ENCODE data around the gene PPP1R15A. TPM values are rescaled to one million over a fixed set of nuclear protein-coding genes. Genes with fewer than 3 reads are reported as not detected.

Gene PPP1R15A
- total RNA-seq, 6 experiments from 2014 or later: 70.2 to 97.3 (median 89.6) TPM

- Mint-ChIP-seq H3K36me3 (ENCODE audit: low read depth) (peaks cover 6% of the 10 kb centered on the region), H3K27ac (no peak overlapping the region), H3K4me3 (no peak overlapping the region), H3K9me3 (no peaks in the 10 kb centered on the region), H3K4me1 (ENCODE audit: low read depth) (peaks cover 6% of the 10 kb centered on the region; the same call in 1 of the 2 replicates), H3K27me3 (ENCODE audit: insufficient read depth) (no peaks in the 10 kb centered on the region; the same call in 1 of the 2 replicates)
- DNase-seq: no peak
- TF ChIP-seq CTCF (IDR thresholded peaks at IDR 0.05): no peak
Observed at GRCh38 chr19:48858984-48859710, 13.1 kb upstream of the PPP1R15A start.

GRCh38 chr19:48859711-48860572 is 12.3 kb upstream of the PPP1R15A start:
- no peaks in the 10 kb centered on the region for H3K9me3 Mint-ChIP-seq
- H3K36me3 Mint-ChIP-seq (ENCODE audit: low read depth): peaks cover 13% of the 10 kb centered on the region
- no peaks in the 10 kb centered on the region; the same call in 1 of the 2 replicates for H3K27me3 Mint-ChIP-seq (ENCODE audit: insufficient read depth)
- H3K4me3 Mint-ChIP-seq: no peak overlapping the region
- H3K4me1 Mint-ChIP-seq (ENCODE audit: low read depth): peaks cover 6% of the 10 kb centered on the region; the same call in 1 of the 2 replicates
- TF ChIP-seq CTCF (IDR thresholded peaks at IDR 0.05): no peak
- no peak overlapping the region for H3K27ac Mint-ChIP-seq
- no peak for DNase-seq

- Mint-ChIP-seq H3K36me3 (ENCODE audit: low read depth) (peaks cover 13% of the 10 kb centered on the region), H3K27me3 (ENCODE audit: insufficient read depth) (no peaks in the 10 kb centered on the region; the same call in 1 of the 2 replicates), H3K4me1 (ENCODE audit: low read depth) (peaks cover 6% of the 10 kb centered on the region), H3K27ac (no peak overlapping the region), H3K4me3 (no peak overlapping the region), H3K9me3 (no peaks in the 10 kb centered on the region)
- no peak for DNase-seq
- TF ChIP-seq CTCF (IDR thresholded peaks at IDR 0.05): no peak
Observed at GRCh38 chr19:48861313-48861712, 10.9 kb upstream of the PPP1R15A start.

GRCh38 chr19:48862827-48863226 is 9.4 kb upstream of the PPP1R15A start:
- TF ChIP-seq CTCF (IDR thresholded peaks at IDR 0.05): no peak
- no peak overlapping the region for H3K27ac Mint-ChIP-seq

GRCh38 chr19:48866692-48867091 is 5.5 kb upstream of the PPP1R15A start:
- Mint-ChIP-seq H3K27ac (peak overlapping the region; percentile 65), H3K9me3 (no peaks in the 10 kb centered on the region), H3K4me1 (ENCODE audit: low read depth) (peaks cover 28% of the 10 kb centered on the region), H3K27me3 (ENCODE audit: insufficient read depth) (peaks cover 2% of the 10 kb centered on the region), H3K4me3 (peak overlapping the region; percentile 86), H3K36me3 (ENCODE audit: low read depth) (peaks cover 7% of the 10 kb centered on the region; the same call in 1 of the 2 replicates)
- no peak for TF ChIP-seq CTCF (IDR thresholded peaks at IDR 0.05)
- no peak for DNase-seq

More at GRCh38 chr19:48862827-48863226, 9.4 kb upstream of the PPP1R15A start:
- Mint-ChIP-seq H3K27me3 (ENCODE audit: insufficient read depth) (no peaks in the 10 kb centered on the region; the same call in 1 of the 2 replicates), H3K9me3 (no peaks in the 10 kb centered on the region), H3K4me3 (no peak overlapping the region), H3K36me3 (ENCODE audit: low read depth) (peaks cover 13% of the 10 kb centered on the region), H3K4me1 (ENCODE audit: low read depth) (peaks cover 14% of the 10 kb centered on the region)
- DNase-seq: no peak

Data from HFFc6 (cell line).